ENCODE results near the gene DNAJC17.

Gene DNAJC17

DNA sequence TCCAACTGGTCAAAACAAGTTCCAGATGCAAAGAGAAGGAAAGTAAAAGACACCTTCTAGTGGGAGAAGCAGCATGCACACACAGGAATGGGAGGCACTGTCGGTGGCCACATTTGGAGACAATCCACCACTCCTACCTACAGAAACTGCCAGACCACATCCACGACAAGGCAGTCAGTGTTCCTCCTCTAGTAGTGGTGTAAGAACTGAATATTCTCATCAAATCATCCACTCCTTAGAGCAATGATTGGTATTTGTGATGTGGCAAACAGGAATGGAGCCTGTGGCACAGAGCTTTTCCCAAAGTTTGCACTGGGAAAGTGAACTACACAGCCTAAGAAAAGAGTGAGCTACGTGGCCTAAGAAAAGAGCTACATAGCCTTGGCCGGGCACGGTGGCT is 31.5 kb upstream of the DNAJC17 start:
- Histone ChIP-seq H3K27me3 (ENCODE audit: insufficient read depth, low read length, poor library complexity) (no peaks in the 10 kb centered on the region), H3K36me3 (ENCODE audit: control insufficient read depth, insufficient read depth, low read length) (no peaks in the 10 kb centered on the region), H4K5ac (ENCODE audit: low read length) (no peak overlapping the region), H3K4me3 (ENCODE audit: low read length) (no peak overlapping the region), H3K9ac (ENCODE audit: low read length) (no peak overlapping the region), H3K56ac (ENCODE audit: low read length) (no peak overlapping the region), H2AK5ac (ENCODE audit: low read length) (no peak overlapping the region), H3K27ac (ENCODE audit: low read depth, low read length) (no peak overlapping the region), H2BK120ac (ENCODE audit: low read depth, low read length) (no peak overlapping the region), H3K4me2 (ENCODE audit: low read length) (no peak overlapping the region), H2BK15ac (replicated peaks; ENCODE audit: low read depth) (no peak overlapping the region), H3K79me1 (ENCODE audit: low read length) (no peaks in the 10 kb centered on the region), H3K23ac (ENCODE audit: low read length) (no peak overlapping the region), H4K8ac (ENCODE audit: low read depth, low read length) (no peak overlapping the region), H3K18ac (ENCODE audit: low read length) (no peak overlapping the region), H2BK5ac (ENCODE audit: low read length) (no peak overlapping the region), H3K79me2 (ENCODE audit: control insufficient read depth, insufficient read depth, low read length) (no peaks in the 10 kb centered on the region), H3K4ac (ENCODE audit: low read depth, low read length) (no peak overlapping the region), H3K4me1 (ENCODE audit: control insufficient read depth, low read depth, low read length) (peaks cover 2% of the 10 kb centered on the region)
- no peak for DNase-seq
- no CpG with 5 or more reads among the region's 5 CpGs for WGBS (ENCODE audit: extremely low coverage, insufficient coverage, low lambda C conversion rate)

- Histone ChIP-seq H3K56ac (ENCODE audit: low read length) (no peak overlapping the region), H3K36me3 (ENCODE audit: control insufficient read depth, insufficient read depth, low read length) (no peaks in the 10 kb centered on the region), H3K4me3 (ENCODE audit: low read length) (no peak overlapping the region), H4K5ac (ENCODE audit: low read length) (no peak overlapping the region), H3K4ac (ENCODE audit: low read depth, low read length) (no peak overlapping the region), H3K18ac (ENCODE audit: low read length) (no peak overlapping the region), H2BK120ac (ENCODE audit: low read depth, low read length) (no peak overlapping the region), H3K79me2 (ENCODE audit: control insufficient read depth, insufficient read depth, low read length) (no peaks in the 10 kb centered on the region), H3K27ac (ENCODE audit: low read depth, low read length) (no peak overlapping the region), H3K4me2 (ENCODE audit: low read length) (no peak overlapping the region), H4K8ac (ENCODE audit: low read depth, low read length) (no peak overlapping the region), H3K79me1 (ENCODE audit: low read length) (no peaks in the 10 kb centered on the region), H3K27me3 (ENCODE audit: insufficient read depth, low read length, poor library complexity) (no peaks in the 10 kb centered on the region), H2BK5ac (ENCODE audit: low read length) (no peak overlapping the region), H3K23ac (ENCODE audit: low read length) (no peak overlapping the region), H2AK5ac (ENCODE audit: low read length) (no peak overlapping the region), H3K4me1 (ENCODE audit: control insufficient read depth, low read depth, low read length) (no peaks in the 10 kb centered on the region), H3K9ac (ENCODE audit: low read length) (no peak overlapping the region), H2BK15ac (replicated peaks; ENCODE audit: low read depth) (no peak overlapping the region)
- WGBS (ENCODE audit: extremely low coverage, insufficient coverage, low lambda C conversion rate): no CpG with 5 or more reads among the region's 1 CpG
- DNase-seq: no peak
These were observed 28.7 kb upstream of the DNAJC17 start for GRCh38 chr15:40836020-40836419.

GRCh38 chr15:40832903-40833302 is 25.6 kb upstream of the DNAJC17 start:
- H4K5ac ChIP-seq (ENCODE audit: low read length): no peak overlapping the region
- no peak overlapping the region for H4K8ac ChIP-seq (ENCODE audit: low read depth, low read length)
- H2BK5ac ChIP-seq (ENCODE audit: low read length): no peak overlapping the region
- H2BK15ac ChIP-seq (replicated peaks; ENCODE audit: low read depth): no peak overlapping the region
- DNase-seq: no peak
- no peaks in the 10 kb centered on the region for H3K79me2 ChIP-seq (ENCODE audit: control insufficient read depth, insufficient read depth, low read length)
- H3K4me2 ChIP-seq (ENCODE audit: low read length): no peak overlapping the region
- H2BK120ac ChIP-seq (ENCODE audit: low read depth, low read length): no peak overlapping the region
- no peaks in the 10 kb centered on the region for H3K4me1 ChIP-seq (ENCODE audit: control insufficient read depth, low read depth, low read length)
- H3K18ac ChIP-seq (ENCODE audit: low read length): no peak overlapping the region
- no peaks in the 10 kb centered on the region for H3K36me3 ChIP-seq (ENCODE audit: control insufficient read depth, insufficient read depth, low read length)
- H2AK5ac ChIP-seq (ENCODE audit: low read length): no peak overlapping the region
- H3K4me3 ChIP-seq (ENCODE audit: low read length): no peak overlapping the region
- H3K27ac ChIP-seq (ENCODE audit: low read depth, low read length): no peak overlapping the region
- no peak overlapping the region for H3K23ac ChIP-seq (ENCODE audit: low read length)
- no peak overlapping the region for H3K56ac ChIP-seq (ENCODE audit: low read length)
- no peak overlapping the region for H3K9ac ChIP-seq (ENCODE audit: low read length)
- H3K27me3 ChIP-seq (ENCODE audit: insufficient read depth, low read length, poor library complexity): no peaks in the 10 kb centered on the region
- H3K4ac ChIP-seq (ENCODE audit: low read depth, low read length): no peak overlapping the region
- no peaks in the 10 kb centered on the region for H3K79me1 ChIP-seq (ENCODE audit: low read length)

DNA sequence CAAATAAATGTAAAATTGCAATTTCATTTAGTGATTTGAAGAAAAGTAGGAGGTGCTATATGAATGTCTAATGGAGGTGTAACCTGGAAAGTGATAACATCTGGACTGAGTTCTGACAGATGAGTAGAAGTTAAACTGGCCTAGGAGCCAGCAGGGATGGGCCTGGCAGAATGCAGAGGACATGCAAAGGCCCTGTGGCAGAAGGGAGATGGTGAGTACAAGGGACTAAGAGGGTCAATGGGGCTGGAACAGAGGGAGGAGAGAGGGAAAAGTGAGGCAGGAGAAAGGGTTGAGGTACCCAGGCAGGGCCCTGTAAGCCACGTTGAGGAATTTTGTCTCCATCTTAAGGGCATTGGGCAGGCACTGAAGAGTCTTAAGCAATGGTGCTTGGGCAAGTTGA is 24.6 kb upstream of the DNAJC17 start:
- no peak for DNase-seq
- Histone ChIP-seq H3K36me3 (ENCODE audit: control insufficient read depth, insufficient read depth, low read length) (no peaks in the 10 kb centered on the region), H2BK15ac (replicated peaks; ENCODE audit: low read depth) (no peak overlapping the region), H3K18ac (ENCODE audit: low read length) (no peak overlapping the region), H2BK120ac (ENCODE audit: low read depth, low read length) (no peak overlapping the region), H3K4me3 (ENCODE audit: low read length) (no peak overlapping the region), H3K27me3 (ENCODE audit: insufficient read depth, low read length, poor library complexity) (no peaks in the 10 kb centered on the region), H3K56ac (ENCODE audit: low read length) (no peak overlapping the region), H3K79me1 (ENCODE audit: low read length) (no peaks in the 10 kb centered on the region), H2AK5ac (ENCODE audit: low read length) (no peak overlapping the region), H3K4me1 (ENCODE audit: control insufficient read depth, low read depth, low read length) (no peaks in the 10 kb centered on the region), H4K5ac (ENCODE audit: low read length) (no peak overlapping the region), H3K79me2 (ENCODE audit: control insufficient read depth, insufficient read depth, low read length) (no peaks in the 10 kb centered on the region), H3K4me2 (ENCODE audit: low read length) (no peak overlapping the region), H3K9ac (ENCODE audit: low read length) (no peak overlapping the region), H3K23ac (ENCODE audit: low read length) (no peak overlapping the region), H3K27ac (ENCODE audit: low read depth, low read length) (no peak overlapping the region), H4K8ac (ENCODE audit: low read depth, low read length) (no peak overlapping the region), H2BK5ac (ENCODE audit: low read length) (no peak overlapping the region), H3K4ac (ENCODE audit: low read depth, low read length) (no peak overlapping the region)
- WGBS (ENCODE audit: extremely low coverage, insufficient coverage, low lambda C conversion rate): no CpG with 5 or more reads among the region's 1 CpG

DNA sequence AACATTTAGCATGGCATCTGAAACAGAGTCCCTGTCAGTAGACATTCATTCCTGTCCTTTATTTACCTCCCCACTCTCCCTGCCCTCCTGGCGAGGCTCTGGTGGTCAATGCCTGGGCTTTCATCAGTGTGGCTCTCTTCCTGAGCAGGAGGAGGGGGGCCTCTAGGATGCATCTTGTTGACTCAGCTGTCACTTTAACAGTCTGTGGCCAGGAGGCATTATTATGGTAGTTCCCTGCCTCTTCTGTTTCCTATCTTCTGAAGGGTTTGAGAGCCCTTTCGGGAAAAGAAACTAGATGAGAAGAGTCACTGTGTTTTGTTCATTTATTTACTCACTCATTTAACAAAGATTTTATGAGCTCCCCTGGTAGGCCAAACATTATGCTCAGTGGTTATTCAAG is 23.6 kb upstream of the DNAJC17 start:
- Histone ChIP-seq H2BK15ac (replicated peaks; ENCODE audit: low read depth) (no peak overlapping the region), H3K23ac (ENCODE audit: low read length) (no peak overlapping the region), H3K27ac (ENCODE audit: low read depth, low read length) (no peak overlapping the region), H3K4me3 (ENCODE audit: low read length) (no peak overlapping the region), H3K79me1 (ENCODE audit: low read length) (no peaks in the 10 kb centered on the region), H2BK5ac (ENCODE audit: low read length) (no peak overlapping the region), H3K4me2 (ENCODE audit: low read length) (no peak overlapping the region), H4K8ac (ENCODE audit: low read depth, low read length) (no peak overlapping the region), H2AK5ac (ENCODE audit: low read length) (no peak overlapping the region), H3K56ac (ENCODE audit: low read length) (no peak overlapping the region), H2BK120ac (ENCODE audit: low read depth, low read length) (no peak overlapping the region), H3K4ac (ENCODE audit: low read depth, low read length) (no peak overlapping the region), H3K18ac (ENCODE audit: low read length) (no peak overlapping the region), H4K5ac (ENCODE audit: low read length) (no peak overlapping the region), H3K27me3 (ENCODE audit: insufficient read depth, low read length, poor library complexity) (no peaks in the 10 kb centered on the region), H3K36me3 (ENCODE audit: control insufficient read depth, insufficient read depth, low read length) (no peaks in the 10 kb centered on the region), H3K4me1 (ENCODE audit: control insufficient read depth, low read depth, low read length) (no peaks in the 10 kb centered on the region), H3K79me2 (ENCODE audit: control insufficient read depth, insufficient read depth, low read length) (no peaks in the 10 kb centered on the region), H3K9ac (ENCODE audit: low read length) (no peak overlapping the region)
- no peak for DNase-seq
- WGBS (ENCODE audit: extremely low coverage, insufficient coverage, low lambda C conversion rate): no CpG with 5 or more reads among the region's 2 CpGs

DNA sequence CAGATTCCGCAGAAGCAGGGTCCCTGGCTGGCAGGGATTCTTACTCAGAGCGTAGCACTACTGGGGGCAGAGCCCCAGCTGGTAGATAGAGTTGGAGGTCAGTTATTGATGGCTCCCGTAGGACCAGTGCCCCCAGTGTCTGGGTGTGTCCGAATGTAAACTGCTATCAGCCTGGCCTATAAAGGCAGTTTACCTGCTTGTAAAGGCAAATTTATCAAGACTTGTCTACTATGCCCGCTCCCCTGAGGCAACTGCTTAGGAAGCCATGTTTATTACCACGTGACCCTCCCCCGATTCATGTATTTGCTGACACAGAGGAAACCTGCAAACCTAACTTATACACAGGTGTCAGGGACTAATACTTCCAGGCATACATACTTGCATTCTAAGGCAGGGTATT is 21.8 kb upstream of the DNAJC17 start:
- H3K56ac ChIP-seq (ENCODE audit: low read length): no peak overlapping the region
- no peak overlapping the region for H3K9ac ChIP-seq (ENCODE audit: low read length)
- no peak overlapping the region for H3K4me3 ChIP-seq (ENCODE audit: low read length)
- no peak overlapping the region for H2BK5ac ChIP-seq (ENCODE audit: low read length)
- no peak overlapping the region for H2BK15ac ChIP-seq (replicated peaks; ENCODE audit: low read depth)
- no peaks in the 10 kb centered on the region for H3K4me1 ChIP-seq (ENCODE audit: control insufficient read depth, low read depth, low read length)
- H3K79me2 ChIP-seq (ENCODE audit: control insufficient read depth, insufficient read depth, low read length): no peaks in the 10 kb centered on the region
- H3K23ac ChIP-seq (ENCODE audit: low read length): no peak overlapping the region
- H3K27ac ChIP-seq (ENCODE audit: low read depth, low read length): no peak overlapping the region
- H3K4ac ChIP-seq (ENCODE audit: low read depth, low read length): no peak overlapping the region
- no peaks in the 10 kb centered on the region for H3K27me3 ChIP-seq (ENCODE audit: insufficient read depth, low read length, poor library complexity)
- DNase-seq: no peak
- H3K4me2 ChIP-seq (ENCODE audit: low read length): no peak overlapping the region
- no peak overlapping the region for H4K5ac ChIP-seq (ENCODE audit: low read length)
- H2BK120ac ChIP-seq (ENCODE audit: low read depth, low read length): no peak overlapping the region
- WGBS (ENCODE audit: extremely low coverage, insufficient coverage, low lambda C conversion rate): no CpG with 5 or more reads among the region's 7 CpGs
- H3K79me1 ChIP-seq (ENCODE audit: low read length): no peaks in the 10 kb centered on the region
- H3K36me3 ChIP-seq (ENCODE audit: control insufficient read depth, insufficient read depth, low read length): no peaks in the 10 kb centered on the region
- H3K18ac ChIP-seq (ENCODE audit: low read length): no peak overlapping the region
- H4K8ac ChIP-seq (ENCODE audit: low read depth, low read length): no peak overlapping the region
- no peak overlapping the region for H2AK5ac ChIP-seq (ENCODE audit: low read length)

All from mesendoderm (in vitro differentiated cells).